ENCODE results near the gene SCO1.

DNA sequence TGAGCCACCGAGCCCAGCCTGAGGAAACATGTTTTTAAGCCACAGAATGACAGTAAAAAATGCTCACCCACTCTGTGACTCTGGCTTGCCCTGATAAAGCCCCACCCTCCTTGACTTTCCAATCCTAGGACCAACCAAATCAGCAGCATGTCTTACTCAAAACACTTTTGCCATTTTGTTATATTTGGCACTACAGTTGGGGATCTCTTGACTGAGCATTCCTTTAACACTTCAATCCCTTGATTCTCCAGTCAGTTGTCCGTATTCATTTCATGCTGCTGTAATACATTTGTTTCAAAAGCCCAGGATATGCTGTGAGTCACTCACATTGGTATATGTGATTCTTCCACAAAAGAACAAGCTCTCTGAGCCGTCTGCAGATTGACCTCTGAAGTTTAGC, 48.4 kb downstream of the SCO1 start:
- no peak for TF ChIP-seq GATA3 (IDR thresholded peaks at IDR 0.05; ENCODE audit: low read depth, low read length)
- no peak for TF ChIP-seq GATA2 (IDR thresholded peaks at IDR 0.05; ENCODE audit: low read depth, low read length)
